Measurements from ENCODE around the gene PKD2. TPM values are rescaled to one million over a fixed set of nuclear protein-coding genes. Genes with fewer than 3 reads are reported as not detected.

PKD2 gene
- 10 to 100 TPM; 30.9 to 50.0 (median 40.7) TPM for total RNA-seq

DNA sequence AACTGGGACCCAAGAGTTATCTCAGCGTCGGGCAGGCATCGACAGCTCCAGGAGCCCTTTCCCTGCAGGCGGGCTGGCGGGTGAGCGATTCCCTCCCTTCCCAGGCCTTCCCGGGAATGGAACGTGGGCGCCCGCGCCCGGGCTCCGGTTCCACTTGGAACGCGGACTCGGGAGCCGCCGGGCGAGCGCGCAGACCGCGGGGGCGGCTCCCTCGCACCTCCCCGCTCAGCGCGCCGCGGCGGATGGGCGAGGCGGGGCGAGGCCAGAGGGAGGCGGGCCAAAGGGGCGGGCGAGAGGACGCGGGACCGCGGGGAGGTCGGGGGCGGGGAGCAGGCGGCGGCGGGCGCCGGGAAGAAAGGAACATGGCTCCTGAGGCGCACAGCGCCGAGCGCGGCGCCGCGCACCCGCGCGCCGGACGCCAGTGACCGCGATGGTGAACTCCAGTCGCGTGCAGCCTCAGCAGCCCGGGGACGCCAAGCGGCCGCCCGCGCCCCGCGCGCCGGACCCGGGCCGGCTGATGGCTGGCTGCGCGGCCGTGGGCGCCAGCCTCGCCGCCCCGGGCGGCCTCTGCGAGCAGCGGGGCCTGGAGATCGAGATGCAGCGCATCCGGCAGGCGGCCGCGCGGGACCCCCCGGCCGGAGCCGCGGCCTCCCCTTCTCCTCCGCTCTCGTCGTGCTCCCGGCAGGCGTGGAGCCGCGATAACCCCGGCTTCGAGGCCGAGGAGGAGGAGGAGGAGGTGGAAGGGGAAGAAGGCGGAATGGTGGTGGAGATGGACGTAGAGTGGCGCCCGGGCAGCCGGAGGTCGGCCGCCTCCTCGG lies at the start of gene PKD2:
Gene PKD2 (plus strand): TSS at position 332 of the 818 bp plus-strand sequence. CDS start 99 bp downstream, at position 431.
- Histone ChIP-seq H3K4me1 (peaks cover 8 to 13% of the 10 kb centered on the region in 2 donors), H3K27me3 (no peaks in the 10 kb centered on the region), H3K27ac (peak within 1 kb of the TSS; percentile 72 to 82 (median 73)), H3K9me3 (no peaks in the 10 kb centered on the region), H3K36me3 (no peaks in the 10 kb centered on the region), H3K4me3 (replicated peaks in 1 of 3) (peak within 1 kb of the TSS; percentile 2 to 72 (median 67))
- DNase-seq: peak; percentile 76 to 83
- TF ChIP-seq, protein P1, sequence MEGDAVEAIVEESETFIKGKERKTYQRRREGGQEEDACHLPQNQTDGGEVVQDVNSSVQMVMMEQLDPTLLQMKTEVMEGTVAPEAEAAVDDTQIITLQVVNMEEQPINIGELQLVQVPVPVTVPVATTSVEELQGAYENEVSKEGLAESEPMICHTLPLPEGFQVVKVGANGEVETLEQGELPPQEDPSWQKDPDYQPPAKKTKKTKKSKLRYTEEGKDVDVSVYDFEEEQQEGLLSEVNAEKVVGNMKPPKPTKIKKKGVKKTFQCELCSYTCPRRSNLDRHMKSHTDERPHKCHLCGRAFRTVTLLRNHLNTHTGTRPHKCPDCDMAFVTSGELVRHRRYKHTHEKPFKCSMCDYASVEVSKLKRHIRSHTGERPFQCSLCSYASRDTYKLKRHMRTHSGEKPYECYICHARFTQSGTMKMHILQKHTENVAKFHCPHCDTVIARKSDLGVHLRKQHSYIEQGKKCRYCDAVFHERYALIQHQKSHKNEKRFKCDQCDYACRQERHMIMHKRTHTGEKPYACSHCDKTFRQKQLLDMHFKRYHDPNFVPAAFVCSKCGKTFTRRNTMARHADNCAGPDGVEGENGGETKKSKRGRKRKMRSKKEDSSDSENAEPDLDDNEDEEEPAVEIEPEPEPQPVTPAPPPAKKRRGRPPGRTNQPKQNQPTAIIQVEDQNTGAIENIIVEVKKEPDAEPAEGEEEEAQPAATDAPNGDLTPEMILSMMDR (IDR thresholded peaks at IDR 0.05): no peak
- TF ChIP-seq POLR2A (IDR thresholded peaks at IDR 0.05): peak in 1 of 2 donors; percentile 78
- WGBS, 2 donors: 0% methylated on average over 18 to 33 of the region's 116 CpGs
- intact Hi-C loops (cut with DNase I): no loop called here

DNA sequence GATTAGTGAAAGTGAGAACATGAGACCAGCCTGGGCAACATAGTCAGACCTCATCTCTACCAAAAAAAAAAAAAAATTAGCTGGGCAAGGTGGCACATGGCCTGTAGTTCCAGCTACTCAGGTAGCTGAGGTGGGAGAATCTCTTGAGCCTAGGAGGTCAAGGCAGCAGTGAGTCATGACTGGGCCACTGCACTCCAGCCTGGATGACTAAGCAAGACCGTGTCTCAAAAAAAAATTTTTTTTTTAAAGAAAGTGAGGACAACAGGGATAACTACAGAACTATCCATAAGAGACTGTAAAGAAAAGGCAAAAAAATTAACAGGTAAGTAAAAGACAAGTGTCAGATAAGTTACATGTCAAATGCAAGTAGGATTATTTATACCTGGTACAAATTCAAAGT lies 45.4 kb upstream of the PKD2 start:
- peak; percentile 17 to 25 for DNase-seq
- no peaks in the 10 kb centered on the region for H3K4me1 ChIP-seq
- no peaks in the 10 kb centered on the region for H3K36me3 ChIP-seq
- H3K27ac ChIP-seq: no peak overlapping the region
- intact Hi-C loops (cut with DNase I): no loop called here
- WGBS, 2 donors: 55 to 72% methylated on average over 1 of the region's 1 CpG
- H3K27me3 ChIP-seq: no peaks in the 10 kb centered on the region
- H3K9me3 ChIP-seq: no peaks in the 10 kb centered on the region
- H3K4me3 ChIP-seq (replicated peaks in 1 of 3): no peak overlapping the region
- TF ChIP-seq, protein P1 (IDR thresholded peaks at IDR 0.05): no peak
- no peak for TF ChIP-seq POLR2A (IDR thresholded peaks at IDR 0.05)

DNA sequence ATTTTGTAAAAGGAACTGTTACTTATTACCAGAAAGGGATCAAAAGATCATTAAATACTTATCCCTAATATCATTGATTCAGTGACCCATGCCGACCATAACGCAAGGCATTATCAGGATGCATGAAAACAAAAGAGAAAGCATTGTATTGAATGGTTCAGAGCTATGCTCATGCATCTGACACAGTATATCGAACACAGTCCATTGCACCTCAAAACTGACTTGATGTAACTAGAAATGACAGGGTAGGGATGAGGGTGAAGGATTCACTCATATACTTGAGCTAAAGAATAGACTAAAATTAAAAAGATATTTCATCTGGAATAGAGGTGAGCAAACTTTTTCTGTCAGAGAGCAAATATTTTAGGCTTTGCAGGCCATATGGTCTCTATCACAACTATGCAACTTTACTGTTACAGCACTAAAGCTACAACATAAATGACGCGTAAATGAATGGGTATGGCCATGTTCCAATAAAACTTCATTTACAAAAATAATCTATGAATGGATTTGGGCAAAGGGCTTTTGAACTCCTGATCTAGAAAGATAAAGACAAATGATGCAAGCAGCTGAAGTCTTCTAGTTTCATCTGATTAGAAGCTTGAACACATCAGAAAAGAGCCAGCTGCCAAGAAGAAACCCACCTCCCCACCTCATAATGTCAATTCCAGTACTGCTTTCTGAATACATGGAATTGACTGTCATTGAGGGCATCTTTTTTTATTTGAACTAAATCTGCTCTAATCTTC lies 44.9 kb upstream of the PKD2 start:
- no peak for TF ChIP-seq POLR2A (IDR thresholded peaks at IDR 0.05)
- TF ChIP-seq, protein P1 (IDR thresholded peaks at IDR 0.05): no peak
- Histone ChIP-seq H3K27me3 (no peaks in the 10 kb centered on the region), H3K27ac (no peak overlapping the region), H3K36me3 (no peaks in the 10 kb centered on the region), H3K4me1 (no peaks in the 10 kb centered on the region), H3K9me3 (no peaks in the 10 kb centered on the region), H3K4me3 (replicated peaks in 1 of 3) (no peak overlapping the region)
- WGBS, 2 donors: 87 to 90% methylated on average over 5 of the region's 5 CpGs
- intact Hi-C loops (cut with DNase I): no loop called here
- DNase-seq: no peak

DNA sequence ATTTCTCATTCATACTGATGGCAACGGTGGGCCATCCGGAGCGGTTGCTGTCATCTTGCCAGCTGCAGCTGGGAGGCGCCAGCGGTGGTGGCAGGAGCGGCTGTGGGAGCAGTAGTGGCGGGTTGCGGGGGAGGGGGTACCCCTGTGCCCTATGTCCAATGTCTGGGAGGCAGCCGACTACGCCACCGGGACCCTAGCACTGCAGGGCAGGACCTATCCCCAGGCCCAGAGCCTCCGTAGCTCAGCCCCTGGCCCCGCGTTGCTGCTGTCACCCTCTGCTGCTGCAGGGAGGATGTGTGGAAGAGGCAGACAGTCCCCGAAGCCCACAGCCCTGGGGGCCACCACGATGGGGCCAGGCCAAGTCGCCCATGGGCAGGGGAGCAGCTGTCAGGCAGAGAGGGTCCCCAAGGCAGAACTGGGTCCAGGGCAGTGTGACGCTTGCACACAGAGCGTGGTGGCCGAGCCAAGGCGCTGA lies 41.9 kb upstream of the PKD2 start:
- WGBS, 2 donors: 89 to 95% methylated on average over 9 to 19 of the region's 21 CpGs
- no peak overlapping the region for H3K4me3 ChIP-seq (replicated peaks in 1 of 3)
- intact Hi-C loops (cut with DNase I): no loop called here

More for the DNA sequence above, 41.9 kb upstream of the PKD2 start:
- no peaks in the 10 kb centered on the region for H3K27me3 ChIP-seq
- no peak overlapping the region for H3K27ac ChIP-seq
- H3K9me3 ChIP-seq: no peaks in the 10 kb centered on the region
- H3K4me1 ChIP-seq: no peaks in the 10 kb centered on the region
- TF ChIP-seq POLR2A (IDR thresholded peaks at IDR 0.05): no peak
- TF ChIP-seq, protein P1 (IDR thresholded peaks at IDR 0.05): no peak
- DNase-seq: no peak
- no peaks in the 10 kb centered on the region for H3K36me3 ChIP-seq
